DMS53 treated with DMSO at 0.1 percent for 48 hours (cell line): ENCODE results near the gene ENTREP3.

ENCODE experiments used
- DNase-seq: peaks from one replicate; lab custom pipeline; 2025; ENCODE audit not compliant: unreplicated experiment; lab: John Stamatoyannopoulos, UW

Gene ENTREP3

DNA sequence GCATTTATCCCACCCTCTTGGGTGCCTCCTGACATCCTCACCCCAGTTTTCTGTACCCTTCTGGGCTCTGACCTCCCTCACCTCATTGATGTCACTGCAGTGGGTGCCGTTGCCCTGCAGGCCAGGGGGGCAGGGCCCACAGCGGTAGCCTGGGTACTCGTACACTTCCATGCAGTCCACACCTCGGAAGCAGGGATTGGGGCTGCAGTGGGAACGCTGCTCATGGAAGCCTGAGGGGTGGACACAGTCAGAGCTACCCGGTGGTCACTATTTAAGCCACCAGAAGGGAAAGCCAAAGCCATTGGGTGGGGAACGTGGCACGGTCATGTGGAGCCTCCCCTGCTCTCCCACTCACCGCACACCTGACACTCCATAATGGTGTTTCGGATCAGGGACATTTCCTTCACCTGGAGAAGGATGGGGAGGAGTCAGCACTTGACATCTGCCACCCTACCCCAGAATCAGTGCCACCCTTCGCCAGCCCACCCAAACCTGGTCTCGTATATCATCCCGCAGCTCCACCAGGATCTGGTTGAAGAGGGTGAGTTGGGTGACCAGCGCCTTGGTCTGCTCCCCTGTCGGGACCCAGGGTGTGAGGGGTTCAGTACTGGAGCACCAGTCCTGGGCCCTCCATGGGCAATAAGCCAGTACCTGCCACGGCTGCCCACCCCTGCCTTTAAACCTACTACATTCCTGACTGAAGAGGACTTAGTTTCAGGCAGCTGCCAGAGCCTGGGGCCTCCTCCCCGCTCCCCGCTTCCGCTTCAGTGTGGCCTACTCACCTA lies 52.4 kb downstream of the ENTREP3 start:
- DNase-seq: no peak

DNA sequence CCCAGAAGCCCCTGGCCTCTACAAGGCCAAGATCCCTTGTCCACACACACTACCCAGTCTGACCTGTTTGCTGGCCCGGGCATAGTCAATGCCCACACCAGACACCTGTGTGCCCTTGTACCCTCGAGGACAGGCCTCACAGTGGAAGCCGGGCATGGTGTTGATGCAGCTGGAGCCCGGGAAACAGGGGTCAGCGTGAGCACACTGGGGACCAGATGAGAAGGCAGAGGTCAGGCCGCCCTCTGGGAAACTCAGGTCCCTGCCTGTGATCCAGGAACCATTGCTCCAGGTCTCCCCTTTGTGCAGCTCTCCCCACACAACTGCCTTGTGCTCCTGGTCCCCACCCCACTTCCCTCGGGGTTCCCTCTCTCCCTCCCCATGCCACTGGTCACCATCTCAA lies 53.1 kb downstream of the ENTREP3 start:
- DNase-seq: no peak

DNA sequence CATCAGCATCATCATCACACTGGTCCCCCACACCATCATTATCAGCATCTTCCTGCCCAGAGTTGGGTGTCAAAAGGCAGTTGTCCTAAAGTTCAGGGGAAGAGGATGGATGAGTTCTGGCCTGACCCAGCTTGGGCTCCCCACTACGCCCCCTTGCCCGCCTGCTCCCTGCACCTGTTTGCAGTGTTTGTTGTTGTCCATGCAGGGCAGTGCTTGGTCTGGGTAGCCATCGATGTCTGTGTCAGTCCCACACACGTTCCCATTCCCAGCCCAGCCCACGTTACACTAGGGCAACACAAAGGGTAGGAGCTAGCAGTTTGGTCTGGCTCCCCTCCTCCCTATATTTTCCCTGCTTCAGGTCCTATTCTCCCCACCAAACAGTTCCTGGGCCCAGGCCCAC lies 54.4 kb downstream of the ENTREP3 start:
- DNase-seq: no peak

DNA sequence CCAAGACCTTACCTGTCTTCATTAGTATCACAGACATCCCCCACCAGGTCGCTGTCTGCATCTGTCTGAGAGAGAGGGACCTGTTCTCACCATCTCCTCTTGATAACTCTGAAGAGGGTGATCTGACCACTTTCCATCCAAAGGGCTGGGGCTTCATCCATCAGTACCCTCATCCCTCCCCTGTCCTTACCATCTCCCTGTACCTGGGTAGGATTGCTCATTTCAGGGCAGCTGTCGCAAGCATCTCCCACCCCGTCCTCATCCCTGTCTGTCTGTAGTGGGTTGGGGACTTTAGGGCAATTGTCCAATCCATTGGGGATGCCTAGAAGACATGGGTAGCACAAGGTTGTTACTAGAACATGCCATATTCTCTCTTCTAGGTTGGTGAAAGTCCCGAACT lies 55.5 kb downstream of the ENTREP3 start:
- DNase-seq: no peak

DNA sequence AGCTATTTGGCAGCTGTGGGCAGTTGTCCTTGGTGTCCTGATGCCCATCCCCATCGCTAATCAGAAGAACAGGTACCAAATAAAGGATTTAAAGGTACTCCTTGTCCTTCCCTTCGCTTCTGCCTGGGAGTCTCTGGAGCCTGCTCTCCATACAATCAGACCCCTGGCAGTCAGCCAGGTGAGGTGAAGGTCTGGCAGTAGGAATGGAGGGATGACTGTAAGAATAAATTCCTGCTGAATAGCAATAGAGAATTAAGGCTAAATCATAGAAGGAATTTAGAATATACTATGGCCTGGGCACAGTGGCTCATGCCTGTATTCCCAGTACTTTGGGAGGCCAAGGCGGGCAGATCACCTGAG lies 56.8 kb downstream of the ENTREP3 start:
- no peak for DNase-seq

DNA sequence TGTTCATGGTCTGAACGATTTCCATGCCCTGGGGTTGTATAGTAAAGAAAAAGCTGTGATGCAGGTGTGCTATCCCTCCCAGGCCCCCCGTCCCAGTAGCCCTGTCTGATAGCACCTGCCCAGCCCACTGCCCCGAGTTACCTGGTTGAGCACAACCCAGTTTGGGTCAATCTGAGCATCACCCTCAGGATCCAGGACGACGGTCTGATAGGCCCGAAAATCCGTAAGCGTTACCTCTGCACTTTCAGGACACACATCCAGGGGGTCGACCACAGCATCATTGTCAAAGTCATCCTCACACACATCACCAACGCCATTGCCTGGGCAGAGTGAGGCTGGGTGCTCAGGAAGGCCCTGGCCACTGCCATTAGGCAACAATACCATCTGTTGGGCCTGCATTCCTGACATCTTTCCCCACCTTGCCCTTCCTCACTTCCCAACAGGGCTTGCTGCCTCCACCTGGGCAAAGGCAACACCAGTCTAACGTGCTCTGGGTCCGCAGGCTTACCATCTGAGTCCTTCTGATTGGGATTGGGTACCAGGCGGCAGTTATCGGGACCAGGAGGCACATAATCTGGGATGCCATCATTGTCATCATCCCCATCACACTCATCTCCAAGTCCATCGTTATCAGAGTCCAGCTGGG lies 57.3 kb downstream of the ENTREP3 start:
- no peak for DNase-seq
